Measurements from ENCODE around the gene ITIH4. TPM values are rescaled to one million over a fixed set of nuclear protein-coding genes. Genes with fewer than 3 reads are reported as not detected.
A peak's percentile ranks its signal among the peaks of the same experiment; 100 is the strongest.

Gene ITIH4
- total RNA-seq, 1 donor from 2014 or later = 0.26 TPM

- Histone ChIP-seq H3K36me3 (ENCODE audit: control insufficient read depth, insufficient read depth, low read length) (no peaks in the 10 kb centered on the region), H3K4me3 (ENCODE audit: low read depth, low read length) (no peak overlapping the region), H3K27me3 (ENCODE audit: control insufficient read depth, insufficient read depth, low read length) (no peaks in the 10 kb centered on the region)
- FAIRE-seq = no peak
- DNase-seq (ENCODE audit: low read depth) = no peak
- TF ChIP-seq, protein P1, sequence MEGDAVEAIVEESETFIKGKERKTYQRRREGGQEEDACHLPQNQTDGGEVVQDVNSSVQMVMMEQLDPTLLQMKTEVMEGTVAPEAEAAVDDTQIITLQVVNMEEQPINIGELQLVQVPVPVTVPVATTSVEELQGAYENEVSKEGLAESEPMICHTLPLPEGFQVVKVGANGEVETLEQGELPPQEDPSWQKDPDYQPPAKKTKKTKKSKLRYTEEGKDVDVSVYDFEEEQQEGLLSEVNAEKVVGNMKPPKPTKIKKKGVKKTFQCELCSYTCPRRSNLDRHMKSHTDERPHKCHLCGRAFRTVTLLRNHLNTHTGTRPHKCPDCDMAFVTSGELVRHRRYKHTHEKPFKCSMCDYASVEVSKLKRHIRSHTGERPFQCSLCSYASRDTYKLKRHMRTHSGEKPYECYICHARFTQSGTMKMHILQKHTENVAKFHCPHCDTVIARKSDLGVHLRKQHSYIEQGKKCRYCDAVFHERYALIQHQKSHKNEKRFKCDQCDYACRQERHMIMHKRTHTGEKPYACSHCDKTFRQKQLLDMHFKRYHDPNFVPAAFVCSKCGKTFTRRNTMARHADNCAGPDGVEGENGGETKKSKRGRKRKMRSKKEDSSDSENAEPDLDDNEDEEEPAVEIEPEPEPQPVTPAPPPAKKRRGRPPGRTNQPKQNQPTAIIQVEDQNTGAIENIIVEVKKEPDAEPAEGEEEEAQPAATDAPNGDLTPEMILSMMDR (IDR thresholded peaks at IDR 0.05; ENCODE audit: insufficient read depth, low read length, severe bottlenecking) = no peak
These were observed 57.0 kb downstream of the ITIH4 start for GRCh38 chr3:52773361-52774065.

GRCh38 chr3:52771702-52772101, 58.8 kb downstream of the ITIH4 start:
- TF ChIP-seq, protein P1 (IDR thresholded peaks at IDR 0.05; ENCODE audit: insufficient read depth, low read length, severe bottlenecking) = no peak
- no peak for DNase-seq (ENCODE audit: low read depth)
- no peak for FAIRE-seq
- Histone ChIP-seq H3K27me3 (ENCODE audit: control insufficient read depth, insufficient read depth, low read length) (no peaks in the 10 kb centered on the region), H3K4me3 (ENCODE audit: low read depth, low read length) (no peak overlapping the region), H3K36me3 (ENCODE audit: control insufficient read depth, insufficient read depth, low read length) (peaks cover 2% of the 10 kb centered on the region)

GRCh38 chr3:52771334-52771681, 59.2 kb downstream of the ITIH4 start:
- H3K36me3 ChIP-seq (ENCODE audit: control insufficient read depth, insufficient read depth, low read length) = peaks cover 2% of the 10 kb centered on the region
- TF ChIP-seq, protein P1 (IDR thresholded peaks at IDR 0.05; ENCODE audit: insufficient read depth, low read length, severe bottlenecking) = no peak
- DNase-seq (ENCODE audit: low read depth) (no peak), FAIRE-seq (no peak)
- peak overlapping the region; percentile 87 for H3K4me3 ChIP-seq (ENCODE audit: low read depth, low read length)
- no peaks in the 10 kb centered on the region for H3K27me3 ChIP-seq (ENCODE audit: control insufficient read depth, insufficient read depth, low read length)

DNA sequence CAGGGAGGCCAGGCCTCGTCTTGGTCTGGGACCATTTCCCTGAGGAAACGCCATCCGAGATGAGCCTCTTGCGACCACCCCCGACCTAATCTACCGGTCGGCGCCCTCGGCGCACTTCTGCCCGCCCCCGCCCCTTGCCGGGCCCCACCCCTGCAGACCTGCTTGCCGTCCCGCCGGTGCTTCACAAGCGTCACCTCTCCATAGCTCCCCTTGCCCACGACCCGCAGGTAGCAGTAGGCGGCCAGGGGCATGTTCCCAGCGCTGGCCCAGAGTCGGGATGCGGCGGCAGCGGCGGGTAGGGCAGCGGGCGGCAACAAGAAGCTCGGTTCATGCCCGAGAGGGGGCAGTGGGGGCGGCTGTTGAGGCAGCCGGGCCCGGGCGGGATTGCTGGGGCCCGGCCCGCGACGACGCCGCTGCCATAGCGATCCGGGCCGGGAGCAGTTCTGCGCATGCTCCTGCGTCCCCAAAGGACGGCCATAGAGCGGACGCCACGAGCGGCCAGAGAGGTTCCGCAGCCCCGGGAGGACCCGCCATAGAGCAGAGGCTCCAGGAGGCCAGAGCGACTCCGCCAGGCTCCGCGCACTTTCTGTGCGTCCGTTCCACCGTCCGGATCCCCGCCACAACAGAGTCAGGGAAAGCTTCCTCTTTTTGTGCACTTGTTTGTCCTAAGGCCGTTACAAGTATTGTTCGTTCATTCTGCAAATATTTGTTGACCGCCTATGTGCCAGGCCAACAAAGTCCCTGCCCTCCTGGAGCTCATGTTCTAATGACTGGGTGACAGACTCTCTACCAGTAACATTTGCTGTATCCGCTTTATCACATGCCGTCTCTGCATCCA, 59.8 kb downstream of the ITIH4 start, which contains the start of gene NEK4:
Gene NEK4, minus strand, starts transcription at position 445 of the 838 bp plus-strand sequence. Its CDS starts 194 bp downstream, at position 251.
- DNase-seq (ENCODE audit: low read depth) (peak; percentile 78), FAIRE-seq (no peak)
- TF ChIP-seq, protein P1 (IDR thresholded peaks at IDR 0.05; ENCODE audit: insufficient read depth, low read length, severe bottlenecking) = no peak
- Histone ChIP-seq H3K4me3 (ENCODE audit: low read depth, low read length) (peak within 1 kb of the TSS; percentile 87), H3K36me3 (ENCODE audit: control insufficient read depth, insufficient read depth, low read length) (peaks cover 4% of the 10 kb centered on the region), H3K27me3 (ENCODE audit: control insufficient read depth, insufficient read depth, low read length) (no peaks in the 10 kb centered on the region)

- DNase-seq (ENCODE audit: low read depth) (peak; percentile 15), FAIRE-seq (no peak)
- TF ChIP-seq, protein P1 (IDR thresholded peaks at IDR 0.05; ENCODE audit: insufficient read depth, low read length, severe bottlenecking) = no peak
- peaks cover 4% of the 10 kb centered on the region for H3K36me3 ChIP-seq (ENCODE audit: control insufficient read depth, insufficient read depth, low read length)
- H3K27me3 ChIP-seq (ENCODE audit: control insufficient read depth, insufficient read depth, low read length) = no peaks in the 10 kb centered on the region
- H3K4me3 ChIP-seq (ENCODE audit: low read depth, low read length) = peak overlapping the region; percentile 87
These were observed 60.6 kb downstream of the ITIH4 start for GRCh38 chr3:52769786-52770455.
